ENCODE results near the gene NHS.

GRCh38 chrX:17779434-17779833 lies 404.4 kb downstream of the NHS start:
- TF ChIP-seq POLR2A (IDR thresholded peaks at IDR 0.05; ENCODE audit: insufficient read depth in 1 of 2, low read depth in 2 of 2, low read length in 2 of 2) (no peak), SP1 (IDR thresholded peaks at IDR 0.05) (no peak), SP1 (CRISPR knock-in tag; IDR thresholded peaks at IDR 0.05) (no peak), MTA3 (CRISPR knock-in tag; IDR thresholded peaks at IDR 0.05) (no peak), PCBP1 (IDR thresholded peaks at IDR 0.05; ENCODE audit: borderline replicate concordance, low read depth, low read length) (no peak), GABPA (IDR thresholded peaks at IDR 0.05; ENCODE audit: low read depth, low read length) (no peak), GABPA (CRISPR knock-in tag; IDR thresholded peaks at IDR 0.05; ENCODE audit: low read depth) (no peak), USF2 (IDR thresholded peaks at IDR 0.05; ENCODE audit: low read depth, low read length) (no peak), USF2 (CRISPR knock-in tag; IDR thresholded peaks at IDR 0.05; ENCODE audit: borderline replicate concordance) (no peak), CREM (IDR thresholded peaks at IDR 0.05) (no peak), CREM (CRISPR knock-in tag; IDR thresholded peaks at IDR 0.05) (no peak)
- TF ChIP-seq, protein P1, sequence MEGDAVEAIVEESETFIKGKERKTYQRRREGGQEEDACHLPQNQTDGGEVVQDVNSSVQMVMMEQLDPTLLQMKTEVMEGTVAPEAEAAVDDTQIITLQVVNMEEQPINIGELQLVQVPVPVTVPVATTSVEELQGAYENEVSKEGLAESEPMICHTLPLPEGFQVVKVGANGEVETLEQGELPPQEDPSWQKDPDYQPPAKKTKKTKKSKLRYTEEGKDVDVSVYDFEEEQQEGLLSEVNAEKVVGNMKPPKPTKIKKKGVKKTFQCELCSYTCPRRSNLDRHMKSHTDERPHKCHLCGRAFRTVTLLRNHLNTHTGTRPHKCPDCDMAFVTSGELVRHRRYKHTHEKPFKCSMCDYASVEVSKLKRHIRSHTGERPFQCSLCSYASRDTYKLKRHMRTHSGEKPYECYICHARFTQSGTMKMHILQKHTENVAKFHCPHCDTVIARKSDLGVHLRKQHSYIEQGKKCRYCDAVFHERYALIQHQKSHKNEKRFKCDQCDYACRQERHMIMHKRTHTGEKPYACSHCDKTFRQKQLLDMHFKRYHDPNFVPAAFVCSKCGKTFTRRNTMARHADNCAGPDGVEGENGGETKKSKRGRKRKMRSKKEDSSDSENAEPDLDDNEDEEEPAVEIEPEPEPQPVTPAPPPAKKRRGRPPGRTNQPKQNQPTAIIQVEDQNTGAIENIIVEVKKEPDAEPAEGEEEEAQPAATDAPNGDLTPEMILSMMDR (CRISPR knock-in tag; IDR thresholded peaks at IDR 0.05), result no peak
